Thyroid gland (tissue), 4 donors: ENCODE results near the gene INPP5J.

ENCODE experiments used
- POLR2A ChIP-seq, 2 donors: fragments of 450-650 bp; IDR thresholded peaks; one replicate each; pipeline ENCODE4 v1.6.1; 2017; ENCODE audit warnings: antibody characterized with exemption in 2 of 2, mild to moderate bottlenecking in 2 of 2, moderate library complexity in 1 of 2
- TF ChIP-seq, protein P1 (sequence below), 6 experiments: fragments of 200-600 bp in 3 of 6; fragments of 450-650 bp in 3 of 6; sonication (generic) in 3 of 6; IDR thresholded peaks; one replicate each; pipeline ENCODE4 v1.5.1; 2016 to 2019; ENCODE audit warnings: antibody characterized with exemption in 6 of 6, mild to moderate bottlenecking in 2 of 6, inconsistent platforms in 1 of 6, moderate library complexity in 1 of 6

DNA sequence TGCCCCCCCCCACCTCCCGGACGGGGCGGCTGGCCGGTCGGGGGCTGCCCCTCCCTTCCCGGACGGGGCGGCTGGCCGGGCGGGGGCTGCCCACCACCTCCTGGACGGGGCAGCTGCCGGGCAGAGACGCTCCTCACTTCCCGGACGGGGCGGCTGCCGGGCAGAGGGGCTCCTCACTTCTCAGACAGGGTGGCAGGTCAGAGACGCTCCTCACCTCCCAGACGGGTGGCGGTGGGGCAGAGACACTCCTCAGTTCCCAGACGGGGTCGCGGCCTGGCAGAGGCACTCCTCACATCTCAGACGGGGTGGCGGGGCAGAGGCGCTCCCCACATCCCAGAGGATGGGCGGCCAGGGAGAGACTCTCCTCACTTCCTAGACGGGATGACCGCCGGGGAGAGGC, 61.2 kb downstream of the INPP5J start:
- TF ChIP-seq, protein P1, sequence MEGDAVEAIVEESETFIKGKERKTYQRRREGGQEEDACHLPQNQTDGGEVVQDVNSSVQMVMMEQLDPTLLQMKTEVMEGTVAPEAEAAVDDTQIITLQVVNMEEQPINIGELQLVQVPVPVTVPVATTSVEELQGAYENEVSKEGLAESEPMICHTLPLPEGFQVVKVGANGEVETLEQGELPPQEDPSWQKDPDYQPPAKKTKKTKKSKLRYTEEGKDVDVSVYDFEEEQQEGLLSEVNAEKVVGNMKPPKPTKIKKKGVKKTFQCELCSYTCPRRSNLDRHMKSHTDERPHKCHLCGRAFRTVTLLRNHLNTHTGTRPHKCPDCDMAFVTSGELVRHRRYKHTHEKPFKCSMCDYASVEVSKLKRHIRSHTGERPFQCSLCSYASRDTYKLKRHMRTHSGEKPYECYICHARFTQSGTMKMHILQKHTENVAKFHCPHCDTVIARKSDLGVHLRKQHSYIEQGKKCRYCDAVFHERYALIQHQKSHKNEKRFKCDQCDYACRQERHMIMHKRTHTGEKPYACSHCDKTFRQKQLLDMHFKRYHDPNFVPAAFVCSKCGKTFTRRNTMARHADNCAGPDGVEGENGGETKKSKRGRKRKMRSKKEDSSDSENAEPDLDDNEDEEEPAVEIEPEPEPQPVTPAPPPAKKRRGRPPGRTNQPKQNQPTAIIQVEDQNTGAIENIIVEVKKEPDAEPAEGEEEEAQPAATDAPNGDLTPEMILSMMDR (IDR thresholded peaks at IDR 0.05) = no peak
- TF ChIP-seq POLR2A (IDR thresholded peaks at IDR 0.05) = no peak
